ENCODE data around the gene HM13.
A peak's percentile ranks its signal among the peaks of the same experiment; 100 is the strongest.
"Not testable (repeated sequence)": the region's sequence is repeated elsewhere in the genome, so short reads cannot be mapped to it uniquely, and the experiment has no call there.

Gene HM13

DNA sequence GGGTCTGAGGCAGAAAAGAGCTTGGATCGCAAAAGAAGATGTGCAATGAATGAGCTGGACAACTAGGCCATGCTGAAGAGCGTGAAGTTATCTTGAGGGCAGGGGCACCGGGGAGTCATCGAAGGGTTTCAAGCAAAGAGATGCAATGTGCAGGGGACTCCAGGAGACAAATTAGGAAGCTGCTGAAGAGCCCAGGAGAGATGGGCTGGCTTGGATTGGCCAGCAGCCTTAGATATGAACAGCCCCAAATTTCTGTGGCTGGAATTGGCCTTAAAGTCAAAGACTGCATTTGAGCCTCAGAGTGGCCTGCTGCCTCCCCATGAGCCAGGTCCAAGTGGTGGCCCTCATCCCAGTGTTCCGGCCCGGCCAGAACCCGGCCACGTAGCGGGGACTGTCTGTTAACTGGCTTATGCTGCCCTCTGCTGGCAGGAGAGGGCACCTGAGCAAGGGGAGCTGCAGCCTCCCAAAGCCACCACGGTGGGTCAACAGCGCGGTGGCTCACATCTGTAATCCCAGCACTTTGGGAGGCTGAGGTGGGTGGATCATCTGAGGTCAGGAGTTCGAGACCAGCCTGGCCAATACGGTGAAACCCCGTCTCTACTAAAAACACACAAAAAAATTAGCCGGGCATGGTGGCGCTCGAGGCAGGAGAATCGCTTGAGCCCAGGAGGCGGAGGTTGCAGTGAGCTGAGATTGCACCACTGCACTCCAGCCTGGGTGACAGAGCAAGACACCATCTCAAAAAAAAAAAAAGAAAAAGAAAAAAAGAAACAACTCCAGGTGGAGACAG lies 11.2 kb upstream of the HM13 start:
- peak; percentile 76 for DNase-seq

- DNase-seq = no peak
Observed at GRCh38 chr20:31505903-31506302, 8.3 kb upstream of the HM13 start.

DNA sequence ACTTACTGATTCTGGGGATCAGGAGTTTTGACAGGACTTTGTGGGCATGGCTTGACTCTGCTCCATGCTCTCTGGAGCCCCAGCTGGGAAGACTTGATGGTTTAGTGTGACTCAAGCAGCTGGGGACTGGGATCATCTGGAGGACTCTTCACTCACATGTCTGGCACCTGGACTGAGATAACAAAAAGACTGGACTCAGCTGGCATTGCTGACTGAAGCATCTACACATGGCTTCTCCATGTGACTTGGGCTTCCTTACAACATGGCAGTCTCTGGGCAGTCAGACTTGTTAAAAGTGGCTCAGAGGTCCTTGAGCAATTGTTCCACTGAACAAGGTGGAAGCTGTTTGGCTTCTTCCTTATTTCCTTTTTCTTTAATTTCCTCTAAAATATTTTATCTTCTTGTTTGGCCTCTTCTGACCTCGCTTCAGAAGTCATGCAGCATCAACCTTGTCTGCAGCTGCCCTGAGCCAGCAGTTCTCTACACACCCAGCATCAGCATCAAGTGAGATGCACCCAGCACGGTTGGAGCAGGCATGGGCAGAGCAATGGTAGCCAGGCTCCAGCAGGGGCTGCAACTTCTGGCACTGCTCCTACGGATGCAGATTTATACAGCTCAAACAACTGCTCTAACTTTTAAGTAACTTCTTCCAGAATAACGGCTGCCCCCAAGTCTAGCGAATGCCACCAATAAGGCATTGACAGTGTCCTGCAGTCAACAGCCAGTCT lies 5.6 kb upstream of the HM13 start:
- DNase-seq = no peak

DNA sequence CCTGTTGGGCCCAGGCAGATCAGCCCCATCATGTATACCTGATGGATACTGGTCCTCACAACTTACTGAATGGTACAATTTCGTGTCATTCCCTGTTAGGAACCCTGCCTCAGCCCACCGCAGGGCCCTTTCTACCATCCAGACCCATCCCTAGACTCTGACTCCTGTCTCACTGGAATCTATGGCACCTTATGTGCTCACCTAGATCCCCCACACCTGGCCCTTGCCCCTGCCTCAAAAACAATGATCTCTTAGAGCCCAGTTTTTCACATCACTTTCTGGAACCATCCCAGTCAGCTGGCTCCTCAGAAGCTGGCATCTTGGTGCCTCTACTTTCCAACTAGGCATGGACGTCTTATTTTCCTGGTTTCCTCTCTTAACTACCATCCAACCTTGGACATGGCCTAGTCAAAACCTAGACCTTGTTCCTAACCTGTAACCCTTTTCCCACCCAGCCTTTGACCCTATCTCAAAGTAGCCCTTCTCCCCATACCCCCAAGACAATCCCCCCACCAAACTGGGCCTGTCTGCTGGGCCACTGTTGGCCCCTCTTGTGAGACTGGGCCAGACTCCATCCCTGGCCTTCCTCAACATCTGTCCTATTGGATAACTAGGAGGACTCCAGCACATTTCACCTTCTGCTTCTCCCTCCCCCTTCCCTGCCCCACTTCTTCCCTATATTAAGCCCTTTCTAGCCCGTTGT lies 981 bp downstream of the HM13 start:
- no peak for DNase-seq

DNA sequence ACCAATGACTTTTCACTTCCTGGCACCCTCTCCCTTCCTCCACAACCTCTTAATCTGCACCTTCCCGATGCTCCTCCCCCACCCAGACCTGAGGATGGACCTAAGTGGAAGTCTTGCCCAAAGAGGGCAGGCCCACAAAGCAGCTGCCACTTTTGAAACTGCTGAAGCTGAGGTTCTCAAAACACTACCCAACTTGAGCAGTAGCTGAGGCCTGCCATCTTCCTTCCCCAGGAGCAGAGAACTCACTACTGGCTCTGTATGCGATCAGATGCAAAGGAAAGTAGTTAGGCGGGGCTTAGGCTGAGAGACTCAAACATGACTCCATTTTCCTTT lies 1.5 kb downstream of the HM13 start:
- no peak for DNase-seq

- no peak for DNase-seq
Observed at GRCh38 chr20:31516166-31516565, 1.9 kb downstream of the HM13 start.

GRCh38 chr20:31516651-31517050 lies 2.4 kb downstream of the HM13 start:
- DNase-seq = no peak

GRCh38 chr20:31517373-31517772 lies 3.1 kb downstream of the HM13 start:
- DNase-seq = peak; percentile 44

GRCh38 chr20:31521267-31521666 lies 7.0 kb downstream of the HM13 start:
- not testable (repeated sequence) for DNase-seq

DNA sequence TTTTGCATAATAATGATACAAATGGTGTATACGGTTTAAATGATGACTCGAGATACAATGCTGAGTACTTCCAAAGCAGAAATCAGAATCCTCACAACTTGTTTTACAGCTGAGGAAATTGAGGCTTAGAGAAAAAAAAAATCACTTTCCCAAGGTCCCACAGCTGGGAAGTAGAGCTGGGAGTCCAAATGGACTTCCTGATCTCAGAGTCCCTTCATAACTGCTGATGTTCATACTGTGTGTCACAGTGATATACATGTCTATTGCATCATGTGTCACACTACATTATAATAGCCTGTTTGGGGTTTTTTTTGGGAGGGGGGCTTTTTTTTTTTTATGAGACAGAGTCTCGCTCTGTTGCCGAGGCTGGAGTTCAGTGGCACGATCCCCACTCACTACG lies 8.5 kb downstream of the HM13 start:
- DNase-seq = no peak

DNA sequence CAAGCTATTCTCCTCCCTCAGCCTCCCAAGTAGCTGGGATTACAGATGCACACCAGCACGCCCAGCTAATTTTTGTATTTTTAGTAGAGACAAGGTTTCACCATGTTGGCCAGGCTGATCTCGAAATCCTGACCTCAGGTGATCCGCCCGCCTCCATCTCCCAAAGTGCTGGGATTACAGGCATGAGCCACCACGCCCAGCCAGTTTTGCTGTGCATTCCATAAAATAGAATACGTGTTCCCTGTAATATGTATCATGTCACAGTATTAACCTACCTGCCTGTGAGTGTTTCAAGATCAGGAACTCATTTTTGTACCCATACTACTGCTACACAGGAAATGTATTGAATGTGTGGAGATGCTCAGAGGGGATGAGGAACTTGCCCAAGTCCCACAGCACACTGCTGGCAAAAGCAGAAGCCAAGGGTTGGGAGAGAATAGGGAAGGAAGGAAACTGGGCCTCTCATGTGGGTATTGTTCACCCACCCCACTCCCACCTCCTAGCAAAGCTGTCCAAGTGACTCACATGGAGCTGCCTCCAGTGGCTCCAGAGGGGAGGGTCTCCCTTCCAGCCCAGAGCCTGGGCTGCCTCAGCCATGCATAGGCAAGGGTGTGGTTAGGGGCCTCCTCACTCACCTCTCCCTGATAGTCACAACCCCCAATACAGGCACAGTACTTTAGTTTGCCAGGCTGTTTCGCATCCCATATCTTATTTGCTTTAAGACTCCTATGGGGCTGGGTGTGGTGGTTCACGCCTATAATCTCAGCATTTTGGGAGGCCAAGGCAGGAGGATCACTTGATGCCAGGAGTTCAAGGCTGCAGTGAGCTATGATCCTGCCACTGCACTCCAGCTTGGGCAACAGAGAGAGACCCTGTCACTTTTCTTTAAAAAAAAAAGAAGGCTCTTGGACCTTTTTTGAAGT lies 9.4 kb downstream of the HM13 start:
- DNase-seq = peak; percentile 63

- no peak for DNase-seq
Observed at GRCh38 chr20:31527266-31527665, 13.0 kb downstream of the HM13 start.

GRCh38 chr20:31535298-31535697 lies 21.1 kb downstream of the HM13 start:
- DNase-seq = no peak

DNA sequence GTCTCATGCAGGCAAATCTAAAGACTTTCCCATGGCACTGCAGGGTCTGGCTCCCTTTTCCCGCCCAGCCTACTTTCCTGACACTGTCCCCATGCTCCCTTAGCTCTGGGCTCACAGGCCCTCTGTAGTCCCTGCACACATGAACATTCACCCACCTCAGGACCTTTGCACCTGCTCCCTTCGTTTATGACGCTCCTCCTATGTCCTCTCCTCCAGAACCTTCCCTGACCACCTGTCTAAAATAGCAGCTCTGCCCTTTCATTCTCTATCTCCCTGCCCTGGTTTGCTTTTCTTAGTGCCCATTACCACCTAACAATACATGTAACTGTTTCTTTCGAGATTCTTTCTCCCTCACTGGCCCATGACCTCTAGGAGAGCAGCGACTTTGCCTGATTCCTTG lies 22.3 kb downstream of the HM13 start:
- DNase-seq = no peak

- no peak for DNase-seq
Observed at GRCh38 chr20:31537116-31537871, 23.1 kb downstream of the HM13 start.

- DNase-seq = no peak
Observed at GRCh38 chr20:31537890-31538289, 23.6 kb downstream of the HM13 start.

DNA sequence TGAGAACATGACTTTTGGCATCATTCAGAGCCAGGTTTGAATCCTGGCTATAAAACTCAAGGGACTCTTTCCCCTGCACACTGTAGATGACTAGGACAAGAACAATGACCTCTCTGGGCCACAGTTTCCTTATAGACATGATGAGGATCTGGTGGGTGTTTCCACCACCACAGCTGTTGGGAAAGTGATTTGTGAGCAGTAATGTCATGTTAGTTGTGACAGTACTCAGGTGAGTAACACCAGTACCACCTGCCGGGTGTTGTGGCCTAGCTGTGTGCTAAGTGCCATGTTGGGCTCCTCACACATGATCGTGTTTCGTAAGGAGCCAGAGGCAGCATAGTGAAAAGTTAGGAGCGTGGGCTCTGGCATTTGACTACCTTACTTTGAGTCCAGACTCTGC lies 24.1 kb downstream of the HM13 start:
- DNase-seq = no peak

DNA sequence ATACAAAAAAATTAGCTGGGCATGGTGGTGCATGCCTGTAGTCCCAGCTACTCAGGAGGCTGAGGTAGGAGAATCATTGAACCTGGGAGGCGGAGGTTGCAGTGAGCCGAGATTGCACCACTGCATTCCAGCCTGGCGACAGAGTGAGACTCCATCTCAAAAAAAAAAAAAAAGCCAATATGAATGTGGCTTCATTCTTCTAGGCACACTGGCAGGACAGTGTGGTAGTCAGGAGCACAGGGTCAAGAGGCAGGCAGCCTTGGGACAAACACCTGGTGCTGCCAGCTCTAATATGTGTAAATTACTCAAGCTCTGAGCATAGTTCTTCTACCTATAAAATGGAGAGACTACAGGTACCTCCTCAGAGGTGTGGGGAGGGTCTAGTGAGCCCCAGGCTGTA lies 25.4 kb downstream of the HM13 start:
- not testable (repeated sequence) for DNase-seq

- DNase-seq = no peak
Observed at GRCh38 chr20:31540406-31540805, 26.2 kb downstream of the HM13 start.

DNA sequence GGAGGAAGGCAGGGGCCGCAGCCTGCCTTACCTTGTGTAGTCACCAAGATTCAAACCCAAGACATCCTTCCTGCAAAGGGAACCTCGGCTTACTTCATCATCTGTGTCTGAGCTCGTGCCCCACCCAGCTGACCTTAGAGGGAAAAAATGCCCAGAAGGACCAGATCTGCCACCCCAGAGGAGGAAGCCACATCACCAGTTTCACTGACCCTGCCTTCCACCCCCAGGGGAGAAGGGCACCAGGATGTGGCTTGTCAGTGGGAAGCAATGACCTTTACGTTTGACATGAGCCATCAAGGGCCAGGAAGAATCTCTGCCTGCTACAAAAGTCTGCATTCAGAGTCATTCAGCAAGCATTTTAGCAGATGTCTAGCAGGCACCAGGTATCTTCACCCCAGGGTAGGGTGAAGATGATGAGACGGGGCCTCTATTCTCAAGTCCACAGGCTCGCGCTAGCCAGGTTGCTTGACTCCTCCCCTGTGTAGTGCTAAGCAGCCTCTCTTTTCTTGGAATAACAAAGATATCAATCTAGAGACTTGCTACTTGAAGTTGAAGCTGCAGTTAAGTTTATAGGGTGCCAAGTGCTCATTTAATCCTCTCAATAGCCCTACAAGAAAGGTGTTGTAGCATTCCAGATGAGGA lies 28.1 kb downstream of the HM13 start:
- no peak for DNase-seq

GRCh38 chr20:31542963-31543362 lies 28.7 kb downstream of the HM13 start:
- no peak for DNase-seq
